Measurements from ENCODE around the gene TPD52L2.

Gene TPD52L2

DNA sequence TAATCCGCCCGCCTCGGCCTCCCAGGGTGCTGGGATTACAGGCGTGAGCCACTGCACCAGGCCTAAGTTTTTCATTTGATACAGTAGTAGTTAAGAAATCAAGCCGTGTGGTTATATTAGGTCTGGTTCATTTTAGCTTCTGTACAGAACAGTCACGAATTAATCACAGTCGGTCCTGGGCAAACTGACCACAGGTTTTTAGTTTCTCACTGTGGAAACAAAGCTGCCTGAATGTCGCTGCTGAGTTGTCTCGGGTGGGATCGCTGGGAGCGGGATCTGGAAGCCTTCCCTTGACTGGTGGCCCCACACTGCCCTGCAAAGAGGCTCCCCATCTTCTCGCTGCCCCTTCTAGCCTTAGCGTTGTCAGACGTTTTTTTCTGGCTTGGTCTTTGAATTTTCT, 72.5 kb downstream of the TPD52L2 start:
- Histone ChIP-seq H3K9me3 (ENCODE audit: control insufficient read depth, insufficient read depth, low read length) (no peaks in the 10 kb centered on the region), H3K4me1 (ENCODE audit: control insufficient read depth, insufficient read depth, low read length) (no peaks in the 10 kb centered on the region), H3K27me3 (ENCODE audit: control insufficient read depth, insufficient read depth, low read length) (no peaks in the 10 kb centered on the region), H3K4me3 (ENCODE audit: low read depth, low read length) (no peak overlapping the region), H3K36me3 (ENCODE audit: control insufficient read depth, insufficient read depth, low read length) (peaks cover 6% of the 10 kb centered on the region), H3K9ac (ENCODE audit: low read depth, low read length) (no peak overlapping the region)

GRCh38 chr20:63939061-63939935, 74.2 kb downstream of the TPD52L2 start:
- no peaks in the 10 kb centered on the region for H3K9me3 ChIP-seq (ENCODE audit: control insufficient read depth, insufficient read depth, low read length)
- no peaks in the 10 kb centered on the region for H3K4me1 ChIP-seq (ENCODE audit: control insufficient read depth, insufficient read depth, low read length)
- peaks cover 22% of the 10 kb centered on the region for H3K36me3 ChIP-seq (ENCODE audit: control insufficient read depth, insufficient read depth, low read length)
- peak overlapping the region; percentile 81 for H3K9ac ChIP-seq (ENCODE audit: low read depth, low read length)
- H3K27me3 ChIP-seq (ENCODE audit: control insufficient read depth, insufficient read depth, low read length), result no peaks in the 10 kb centered on the region
- peak overlapping the region; percentile 87 for H3K4me3 ChIP-seq (ENCODE audit: low read depth, low read length)

DNA sequence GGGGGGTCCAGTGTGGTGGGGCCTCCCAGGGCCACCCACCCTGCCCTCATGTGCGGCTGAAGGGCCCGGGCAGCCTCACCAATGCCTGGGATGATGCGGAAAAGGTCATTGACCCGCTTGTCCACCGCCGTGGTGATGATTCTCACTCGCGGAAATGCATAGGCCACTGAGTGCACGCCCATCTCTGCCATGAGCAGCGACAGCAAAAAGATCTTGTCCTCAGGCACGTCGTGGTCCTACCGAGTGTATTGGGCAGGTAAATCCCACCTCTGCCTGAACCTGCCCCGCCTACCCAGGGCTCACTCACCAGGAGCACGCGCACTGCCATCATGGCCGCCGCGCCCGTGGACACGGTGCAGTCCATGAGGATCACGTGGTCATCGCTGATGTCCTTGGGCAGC, 75.0 kb downstream of the TPD52L2 start:
- Histone ChIP-seq H3K27me3 (ENCODE audit: control insufficient read depth, insufficient read depth, low read length) (no peaks in the 10 kb centered on the region), H3K9me3 (ENCODE audit: control insufficient read depth, insufficient read depth, low read length) (no peaks in the 10 kb centered on the region), H3K9ac (ENCODE audit: low read depth, low read length) (peak overlapping the region; percentile 60), H3K4me3 (ENCODE audit: low read depth, low read length) (peak overlapping the region; percentile 75), H3K4me1 (ENCODE audit: control insufficient read depth, insufficient read depth, low read length) (no peaks in the 10 kb centered on the region), H3K36me3 (ENCODE audit: control insufficient read depth, insufficient read depth, low read length) (peaks cover 29% of the 10 kb centered on the region)

- Histone ChIP-seq H3K36me3 (ENCODE audit: control insufficient read depth, insufficient read depth, low read length) (peaks cover 34% of the 10 kb centered on the region), H3K9ac (ENCODE audit: low read depth, low read length) (peak overlapping the region; percentile 60), H3K9me3 (ENCODE audit: control insufficient read depth, insufficient read depth, low read length) (no peaks in the 10 kb centered on the region), H3K4me1 (ENCODE audit: control insufficient read depth, insufficient read depth, low read length) (no peaks in the 10 kb centered on the region), H3K4me3 (ENCODE audit: low read depth, low read length) (peak overlapping the region; percentile 75), H3K27me3 (ENCODE audit: control insufficient read depth, insufficient read depth, low read length) (no peaks in the 10 kb centered on the region)
Observed at GRCh38 chr20:63940472-63941266, 75.6 kb downstream of the TPD52L2 start.
